ENCODE measurements around the gene CIDEB. TPM values are rescaled to one million over a fixed set of nuclear protein-coding genes. Genes with fewer than 3 reads are reported as not detected.

Gene CIDEB
- total RNA-seq, 3 donors from 2014 or later (not counting 1 experiment from before 2014, with no cell fraction given), result 40.0 to 59.6 (median 46.6) TPM

DNA sequence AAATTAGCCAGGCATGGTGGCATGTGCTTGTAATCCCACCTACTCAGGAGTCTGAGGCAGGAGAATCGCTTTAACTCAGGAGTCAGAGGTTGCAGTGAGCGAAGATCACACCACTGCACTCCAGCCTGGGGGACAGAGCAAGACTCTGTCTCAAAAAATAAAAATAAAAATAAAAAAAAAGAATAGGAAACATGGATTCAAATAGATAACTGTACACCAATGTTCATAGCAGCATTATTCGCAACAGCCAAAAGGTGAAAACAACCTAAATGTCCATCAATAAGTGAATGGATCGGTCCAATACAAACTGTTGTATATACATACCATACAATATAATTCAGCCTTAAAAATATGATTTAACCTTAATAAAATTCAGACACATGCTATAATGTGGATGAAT is 35.1 kb upstream of the CIDEB start:
- TF ChIP-seq, protein P1, sequence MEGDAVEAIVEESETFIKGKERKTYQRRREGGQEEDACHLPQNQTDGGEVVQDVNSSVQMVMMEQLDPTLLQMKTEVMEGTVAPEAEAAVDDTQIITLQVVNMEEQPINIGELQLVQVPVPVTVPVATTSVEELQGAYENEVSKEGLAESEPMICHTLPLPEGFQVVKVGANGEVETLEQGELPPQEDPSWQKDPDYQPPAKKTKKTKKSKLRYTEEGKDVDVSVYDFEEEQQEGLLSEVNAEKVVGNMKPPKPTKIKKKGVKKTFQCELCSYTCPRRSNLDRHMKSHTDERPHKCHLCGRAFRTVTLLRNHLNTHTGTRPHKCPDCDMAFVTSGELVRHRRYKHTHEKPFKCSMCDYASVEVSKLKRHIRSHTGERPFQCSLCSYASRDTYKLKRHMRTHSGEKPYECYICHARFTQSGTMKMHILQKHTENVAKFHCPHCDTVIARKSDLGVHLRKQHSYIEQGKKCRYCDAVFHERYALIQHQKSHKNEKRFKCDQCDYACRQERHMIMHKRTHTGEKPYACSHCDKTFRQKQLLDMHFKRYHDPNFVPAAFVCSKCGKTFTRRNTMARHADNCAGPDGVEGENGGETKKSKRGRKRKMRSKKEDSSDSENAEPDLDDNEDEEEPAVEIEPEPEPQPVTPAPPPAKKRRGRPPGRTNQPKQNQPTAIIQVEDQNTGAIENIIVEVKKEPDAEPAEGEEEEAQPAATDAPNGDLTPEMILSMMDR (IDR thresholded peaks at IDR 0.05), result no peak
- DNase-seq (no peak), ATAC-seq (no peak)
- Mint-ChIP-seq H3K9me3 (no peaks in the 10 kb centered on the region), H3K36me3 (no peaks in the 10 kb centered on the region), H3K4me1 (peaks cover 17 to 23% of the 10 kb centered on the region in 2 donors), H3K27me3 (ENCODE audit: low read depth in 2 of 2) (peaks cover 6 to 9% of the 10 kb centered on the region in 2 donors), H3K4me3 (no peak overlapping the region), H3K27ac (no peak overlapping the region)
- H3K9me3 ChIP-seq (ENCODE audit: control insufficient read depth, insufficient read depth, low read length), result no peaks in the 10 kb centered on the region
- H3K27ac ChIP-seq (ENCODE audit: low read length), result no peak overlapping the region
- intact Hi-C loops (cut with micrococcal nuclease), result no loop called here
- peaks cover 21% of the 10 kb centered on the region for H3K4me1 ChIP-seq (ENCODE audit: control insufficient read depth, insufficient read depth, low read length)
- no peak overlapping the region for H3K4me3 ChIP-seq (ENCODE audit: low read length)
- H3K36me3 ChIP-seq (ENCODE audit: control insufficient read depth, insufficient read depth, low read length), result peaks cover 2% of the 10 kb centered on the region
- 96% methylated on average over 3 of the region's 4 CpGs for WGBS (ENCODE audit: insufficient coverage)
- peaks cover 2% of the 10 kb centered on the region for H3K27me3 ChIP-seq (ENCODE audit: control insufficient read depth, insufficient read depth, low read length)

DNA sequence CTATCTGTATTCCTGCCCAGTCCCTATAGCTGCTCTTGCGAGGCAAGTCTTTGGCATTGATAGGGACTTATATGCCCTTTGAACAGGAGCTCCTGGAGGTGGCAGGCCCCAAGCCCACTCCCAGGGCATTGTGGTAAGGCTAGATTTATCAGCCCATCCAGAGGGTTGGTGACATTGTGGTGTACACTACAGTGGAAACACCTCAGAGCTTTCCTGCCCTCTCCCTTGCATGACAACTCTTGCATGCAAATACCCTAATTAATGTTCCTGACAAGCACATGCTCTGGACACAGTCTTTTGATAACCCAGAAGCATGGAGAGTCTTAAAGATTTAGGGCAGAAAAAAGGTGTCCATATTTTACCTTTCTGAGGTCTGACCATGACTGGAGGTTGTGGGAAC is 32.8 kb upstream of the CIDEB start:
- peak overlapping the region; percentile 17 for H3K4me3 Mint-ChIP-seq
- 93% methylated on average over 1 of the region's 1 CpG for WGBS (ENCODE audit: insufficient coverage)
- intact Hi-C loops (cut with micrococcal nuclease), result no loop called here
- no peak for ATAC-seq
- peaks cover 18% of the 10 kb centered on the region for H3K36me3 ChIP-seq (ENCODE audit: control insufficient read depth, insufficient read depth, low read length)
- no peaks in the 10 kb centered on the region for H3K9me3 Mint-ChIP-seq
- H3K4me1 Mint-ChIP-seq, result peaks cover 24 to 32% of the 10 kb centered on the region in 2 donors
- peaks cover 9% of the 10 kb centered on the region for H3K36me3 Mint-ChIP-seq
- TF ChIP-seq, protein P1 (IDR thresholded peaks at IDR 0.05), result no peak
- no peak overlapping the region for H3K27ac Mint-ChIP-seq
- H3K9me3 ChIP-seq (ENCODE audit: control insufficient read depth, insufficient read depth, low read length), result no peaks in the 10 kb centered on the region
- peaks cover 2% of the 10 kb centered on the region for H3K27me3 ChIP-seq (ENCODE audit: control insufficient read depth, insufficient read depth, low read length)
- H3K27me3 Mint-ChIP-seq (ENCODE audit: low read depth in 2 of 2), result peaks cover 6 to 9% of the 10 kb centered on the region in 2 donors
- DNase-seq, result no peak
- H3K4me1 ChIP-seq (ENCODE audit: control insufficient read depth, insufficient read depth, low read length), result peaks cover 23% of the 10 kb centered on the region
- no peak overlapping the region for H3K27ac ChIP-seq (ENCODE audit: low read length)
- H3K4me3 ChIP-seq (ENCODE audit: low read length), result no peak overlapping the region

DNA sequence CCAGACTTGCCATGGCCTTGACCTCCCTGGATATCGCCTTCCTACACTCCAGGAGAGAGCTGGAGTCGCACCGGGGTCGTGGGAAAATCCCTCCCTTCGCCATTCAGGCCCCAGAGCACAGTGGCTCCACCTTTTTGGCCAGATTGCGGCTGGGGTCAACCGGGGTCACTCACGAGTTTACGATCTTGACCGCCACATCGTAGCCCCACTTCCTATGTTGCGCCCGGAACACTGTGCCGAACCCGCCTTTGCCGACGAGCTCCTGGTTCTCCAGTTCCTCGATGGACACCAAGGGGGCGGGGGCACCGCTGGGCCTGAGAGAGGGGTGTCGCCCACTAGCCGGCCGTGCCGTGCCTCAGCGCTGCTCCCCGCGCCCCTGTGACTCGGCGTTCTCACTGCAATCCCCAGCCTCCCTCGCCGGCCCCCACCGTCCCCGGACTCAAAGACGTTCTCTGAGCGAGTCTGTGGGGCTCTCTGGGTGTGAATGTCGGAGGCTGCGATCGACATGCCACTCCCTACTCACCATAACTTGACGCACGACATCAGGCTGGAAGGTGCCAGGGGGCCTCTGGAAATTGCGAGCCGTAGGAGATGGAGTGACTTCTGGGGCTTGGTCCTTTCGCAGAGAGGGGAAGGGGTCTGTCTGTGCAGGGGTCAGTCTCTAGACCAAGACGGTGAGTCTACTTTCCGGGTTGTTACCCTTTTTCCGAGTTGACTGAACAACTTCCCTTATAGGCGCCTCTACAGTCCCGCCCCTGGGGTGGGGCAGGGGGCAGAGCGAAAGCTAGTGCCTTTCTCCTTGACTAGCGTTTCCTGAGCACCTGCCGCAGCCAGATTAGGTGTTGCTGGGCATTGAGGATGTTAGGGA is 31.7 kb upstream of the CIDEB start, which contains the start of gene RIPK3:
TSS of gene RIPK3 (minus strand) at position 708 of the 868 bp plus-strand sequence. CDS start at position 543, 165 bp downstream.
- H3K36me3 Mint-ChIP-seq, result peaks cover 9% of the 10 kb centered on the region
- ATAC-seq, result peak; percentile 83 to 87 (median 86)
- H3K36me3 ChIP-seq (ENCODE audit: control insufficient read depth, insufficient read depth, low read length), result peaks cover 18% of the 10 kb centered on the region
- intact Hi-C loops (cut with micrococcal nuclease), result loop anchor here (10.0 kb wide), 1 partner anchor 815 kb away; no protein-coding TSS in a partner anchor
- peak within 1 kb of the TSS; percentile 60 for H3K4me3 ChIP-seq (ENCODE audit: low read length)
- peaks cover 32% of the 10 kb centered on the region for H3K4me1 ChIP-seq (ENCODE audit: control insufficient read depth, insufficient read depth, low read length)
- peak; percentile 53 to 77 for DNase-seq
- WGBS (ENCODE audit: insufficient coverage), result 4% methylated on average over 47 of the region's 51 CpGs
- H3K9me3 ChIP-seq (ENCODE audit: control insufficient read depth, insufficient read depth, low read length), result no peaks in the 10 kb centered on the region
- H3K27me3 ChIP-seq (ENCODE audit: control insufficient read depth, insufficient read depth, low read length), result peaks cover 5% of the 10 kb centered on the region
- H3K9me3 Mint-ChIP-seq, result no peaks in the 10 kb centered on the region
- H3K4me1 Mint-ChIP-seq, result peaks cover 33 to 43% of the 10 kb centered on the region in 2 donors
- H3K4me3 Mint-ChIP-seq, result peak within 1 kb of the TSS; percentile 90
- H3K27ac ChIP-seq (ENCODE audit: low read length), result peak within 1 kb of the TSS; percentile 35
- H3K27ac Mint-ChIP-seq, result peak within 1 kb of the TSS; percentile 78 to 83
- peaks cover 8% of the 10 kb centered on the region in 2 donors for H3K27me3 Mint-ChIP-seq (ENCODE audit: low read depth in 2 of 2)
- TF ChIP-seq, protein P1 (IDR thresholded peaks at IDR 0.05), result no peak

All from natural killer cell (primary cell).